Loucy (cell line): ENCODE results near the gene C8G.

ENCODE experiments used
- CTCF ChIP-seq: fragments of 200-600 bp; sonication (generic); conservative IDR thresholded peaks from 2 replicates; pipeline ENCODE4 v1.5.1; 2014; ENCODE audit warnings: mild to moderate bottlenecking, antibody characterized with exemption, low read length
- EZH2phosphoT487 ChIP-seq: fragments of 200-600 bp; IDR thresholded peaks from 2 replicates; pipeline ENCODE4 v1.6.1; 2018; ENCODE audit warnings: antibody characterized with exemption, mild to moderate bottlenecking, moderate library complexity, borderline replicate concordance

- no peak for TF ChIP-seq CTCF
- no peak for TF ChIP-seq EZH2phosphoT487
Observed at GRCh38 chr9:136913701-136914438, 31.2 kb upstream of the C8G start.
